Vagina (tissue), 2 donors: ENCODE measurements around the gene ANO6.

Experiments used
- CTCF ChIP-seq, 3 experiments: fragments of 450-650 bp in 2 of 3; fragments of 200-600 bp in 1 of 3; sonication (generic) in 1 of 3; IDR thresholded peaks; one replicate each; pipeline ENCODE4 v1.5.1; 2017 to 2019; ENCODE audit warnings: antibody characterized with exemption in 3 of 3, mild to moderate bottlenecking in 2 of 3, moderate library complexity in 2 of 3
- POLR2AphosphoS5 ChIP-seq, 2 donors: sonication (generic); formaldehyde crosslinking; IDR thresholded peaks; one replicate each; pipeline ENCODE4 v1.9.0; 2017; ENCODE audit warnings: antibody characterized with exemption in 2 of 2, mild to moderate bottlenecking in 2 of 2, low read depth in 1 of 2; ENCODE audit not compliant: insufficient read depth in 1 of 2

- no peak for TF ChIP-seq CTCF (IDR thresholded peaks at IDR 0.05)
- no peak for TF ChIP-seq POLR2AphosphoS5 (IDR thresholded peaks at IDR 0.05; ENCODE audit: insufficient read depth in 1 of 2, low read depth in 1 of 2)
Measured at GRCh38 chr12:45200491-45201043, 15.3 kb upstream of the ANO6 start.
